NCI-H2227 treated with DMSO at 0.1 percent for 48 hours (cell line): ENCODE results near the gene BBX.
"Not testable (repeated sequence)": the region's sequence is repeated elsewhere in the genome, so short reads cannot be mapped to it uniquely, and the experiment has no call there.

Source experiments
- DNase-seq: peaks from one replicate; lab custom pipeline; 2025; lab: John Stamatoyannopoulos, UW

BBX gene

GRCh38 chr3:107803170-107803569, 280.4 kb downstream of the BBX start:
- no peak for DNase-seq

- no peak for DNase-seq
These were observed 283.3 kb downstream of the BBX start for GRCh38 chr3:107806021-107806420.

- no peak for DNase-seq
These were observed 283.8 kb downstream of the BBX start for GRCh38 chr3:107806536-107806935.

- DNase-seq = no peak
These were observed 287.7 kb downstream of the BBX start for GRCh38 chr3:107810171-107811071.

- no peak for DNase-seq
These were observed 290.3 kb downstream of the BBX start for GRCh38 chr3:107813026-107813425.

GRCh38 chr3:107816107-107816506, 293.3 kb downstream of the BBX start:
- DNase-seq = no peak

GRCh38 chr3:107817076-107817475, 294.3 kb downstream of the BBX start:
- DNase-seq = no peak

GRCh38 chr3:107818025-107818424, 295.3 kb downstream of the BBX start:
- no peak for DNase-seq

GRCh38 chr3:107819656-107820055, 296.9 kb downstream of the BBX start:
- DNase-seq = no peak

- no peak for DNase-seq
These were observed 299.5 kb downstream of the BBX start for GRCh38 chr3:107822308-107822707.

- no peak for DNase-seq
These were observed 302.1 kb downstream of the BBX start for GRCh38 chr3:107824822-107825371.

- DNase-seq = no peak
These were observed 302.8 kb downstream of the BBX start for GRCh38 chr3:107825556-107825955.

GRCh38 chr3:107826727-107827126, 304.0 kb downstream of the BBX start:
- DNase-seq = no peak

GRCh38 chr3:107829185-107829584, 306.4 kb downstream of the BBX start:
- no peak for DNase-seq

GRCh38 chr3:107831590-107831989, 308.8 kb downstream of the BBX start:
- no peak for DNase-seq

GRCh38 chr3:107833043-107833442, 310.3 kb downstream of the BBX start:
- no peak for DNase-seq

- DNase-seq = no peak
These were observed 311.1 kb downstream of the BBX start for GRCh38 chr3:107833722-107834416.

- not testable (repeated sequence) for DNase-seq
These were observed 312.2 kb downstream of the BBX start for GRCh38 chr3:107835001-107835400.

- no peak for DNase-seq
These were observed 315.3 kb downstream of the BBX start for GRCh38 chr3:107837895-107838612.

GRCh38 chr3:107841831-107842230, 319.1 kb downstream of the BBX start:
- no peak for DNase-seq

- DNase-seq = no peak
These were observed 320.2 kb downstream of the BBX start for GRCh38 chr3:107842940-107843339.
